Spleen (tissue), 7 donors: Measurements from ENCODE around the gene ZNF805.

Experiments
- POLR2A ChIP-seq, 3 donors: fragments of 450-650 bp; IDR thresholded peaks; one replicate each; pipeline ENCODE4 v1.5.1; 2017; ENCODE audit warnings: antibody characterized with exemption in 3 of 3, mild to moderate bottlenecking in 1 of 3
- POLR2AphosphoS5 ChIP-seq, 3 donors: sonication (generic); formaldehyde crosslinking; IDR thresholded peaks; one replicate each; pipeline ENCODE4 v1.5.1; 2017; ENCODE audit warnings: antibody characterized with exemption in 3 of 3
- TF ChIP-seq, protein P1 (sequence below), 11 experiments: fragments of 200-600 bp in 7 of 11; fragments of 450-650 bp in 4 of 11; sonication (generic) in 4 of 11; IDR thresholded peaks in 8 of 11; conservative IDR thresholded peaks in 3 of 11; 1 replicate in 7 of 11; 2 replicates in 4 of 11; pipeline versions ENCODE4 v1.4.0 to v1.8.0; 2016 to 2021; ENCODE audit warnings: antibody characterized with exemption in 11 of 11, inconsistent platforms in 4 of 11, mild to moderate bottlenecking in 1 of 11
- donor health status: DM: no; HTN: no; CAD: no; lungs with moderate emphysema.
- donor health status: DM: no; HTN: no; CAD: no.
- donor health status: DM: no; HTN: no; CAD: no.

DNA sequence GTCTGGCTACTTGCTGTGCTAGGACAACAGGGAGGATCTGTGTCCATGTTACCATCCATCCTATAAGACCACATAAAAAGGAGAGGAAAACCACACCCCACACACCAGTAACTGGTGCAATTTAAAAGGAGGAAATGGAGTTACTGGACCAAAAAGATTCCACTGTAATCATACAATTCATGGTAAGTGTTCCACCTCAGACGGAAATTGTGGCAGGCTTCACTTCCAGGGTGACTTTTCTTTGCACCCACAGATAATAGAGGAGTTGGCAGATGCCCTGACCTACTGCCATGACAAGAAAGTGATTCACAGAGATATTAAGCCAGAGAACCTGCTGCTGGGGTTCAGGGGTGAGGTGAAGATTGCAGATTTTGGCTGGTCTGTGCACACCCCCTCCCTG, 7.2 kb upstream of the ZNF805 start:
- TF ChIP-seq, protein P1, sequence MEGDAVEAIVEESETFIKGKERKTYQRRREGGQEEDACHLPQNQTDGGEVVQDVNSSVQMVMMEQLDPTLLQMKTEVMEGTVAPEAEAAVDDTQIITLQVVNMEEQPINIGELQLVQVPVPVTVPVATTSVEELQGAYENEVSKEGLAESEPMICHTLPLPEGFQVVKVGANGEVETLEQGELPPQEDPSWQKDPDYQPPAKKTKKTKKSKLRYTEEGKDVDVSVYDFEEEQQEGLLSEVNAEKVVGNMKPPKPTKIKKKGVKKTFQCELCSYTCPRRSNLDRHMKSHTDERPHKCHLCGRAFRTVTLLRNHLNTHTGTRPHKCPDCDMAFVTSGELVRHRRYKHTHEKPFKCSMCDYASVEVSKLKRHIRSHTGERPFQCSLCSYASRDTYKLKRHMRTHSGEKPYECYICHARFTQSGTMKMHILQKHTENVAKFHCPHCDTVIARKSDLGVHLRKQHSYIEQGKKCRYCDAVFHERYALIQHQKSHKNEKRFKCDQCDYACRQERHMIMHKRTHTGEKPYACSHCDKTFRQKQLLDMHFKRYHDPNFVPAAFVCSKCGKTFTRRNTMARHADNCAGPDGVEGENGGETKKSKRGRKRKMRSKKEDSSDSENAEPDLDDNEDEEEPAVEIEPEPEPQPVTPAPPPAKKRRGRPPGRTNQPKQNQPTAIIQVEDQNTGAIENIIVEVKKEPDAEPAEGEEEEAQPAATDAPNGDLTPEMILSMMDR (IDR thresholded peaks at IDR 0.05 in 8 of 11, conservative IDR thresholded peaks at IDR 0.05 in 3 of 11), result no peak
- TF ChIP-seq POLR2AphosphoS5 (IDR thresholded peaks at IDR 0.05) (no peak), POLR2A (IDR thresholded peaks at IDR 0.05) (no peak)
